Astrocyte of the spinal cord (primary cell): ENCODE data around the gene SEPTIN7.
A peak's percentile ranks its signal among the peaks of the same experiment; 100 is the strongest.

Experiments used
- DNase-seq: peaks from one replicate; pipeline ENCODE4 v3.0.0; 2011; ENCODE audit warnings: low read depth, low spot score
- H3K4me3 ChIP-seq: 2 replicates; pipeline ENCODE4 v1.5.1; 2011; ENCODE audit warnings: low read depth, mild to moderate bottlenecking, low read length, moderate library complexity
- CTCF ChIP-seq: IDR thresholded peaks from 2 replicates; pipeline ENCODE4 v1.5.1; 2012; ENCODE audit warnings: low read depth, mild to moderate bottlenecking, low read length, inconsistent platforms
- in situ Hi-C: cut with HindIII; loops from 2 replicates; pipeline ENCODE4 v1.10.0; 2017; ENCODE audit warnings: low sequenced_read_pairs

Gene SEPTIN7

GRCh38 chr7:35839860-35840854 lies 39.3 kb downstream of the SEPTIN7 start:
- no peak for TF ChIP-seq CTCF
- peak; percentile 52 for DNase-seq
- in situ Hi-C loops = no loop called here

GRCh38 chr7:35846816-35847412 lies 46.1 kb downstream of the SEPTIN7 start:
- TF ChIP-seq CTCF = no peak
- in situ Hi-C loops = no loop called here
- no peak for DNase-seq
- H3K4me3 ChIP-seq = no peak overlapping the region

More at GRCh38 chr7:35839860-35840854, 39.3 kb downstream of the SEPTIN7 start:
- no peak overlapping the region for H3K4me3 ChIP-seq

GRCh38 chr7:35848725-35849124 lies 47.9 kb downstream of the SEPTIN7 start:
- H3K4me3 ChIP-seq = no peak overlapping the region
- no peak for TF ChIP-seq CTCF
- DNase-seq = no peak
- in situ Hi-C loops = no loop called here

- H3K4me3 ChIP-seq = no peak overlapping the region
- DNase-seq = peak; percentile 21
- in situ Hi-C loops = no loop called here
- no peak for TF ChIP-seq CTCF
Observed at GRCh38 chr7:35849158-35849831, 48.4 kb downstream of the SEPTIN7 start.

- DNase-seq = no peak
- TF ChIP-seq CTCF = no peak
- in situ Hi-C loops = no loop called here
- no peak overlapping the region for H3K4me3 ChIP-seq
Observed at GRCh38 chr7:35849954-35850353, 49.1 kb downstream of the SEPTIN7 start.
